ENCODE measurements around the gene CDPF1.

The CDPF1 gene

DNA sequence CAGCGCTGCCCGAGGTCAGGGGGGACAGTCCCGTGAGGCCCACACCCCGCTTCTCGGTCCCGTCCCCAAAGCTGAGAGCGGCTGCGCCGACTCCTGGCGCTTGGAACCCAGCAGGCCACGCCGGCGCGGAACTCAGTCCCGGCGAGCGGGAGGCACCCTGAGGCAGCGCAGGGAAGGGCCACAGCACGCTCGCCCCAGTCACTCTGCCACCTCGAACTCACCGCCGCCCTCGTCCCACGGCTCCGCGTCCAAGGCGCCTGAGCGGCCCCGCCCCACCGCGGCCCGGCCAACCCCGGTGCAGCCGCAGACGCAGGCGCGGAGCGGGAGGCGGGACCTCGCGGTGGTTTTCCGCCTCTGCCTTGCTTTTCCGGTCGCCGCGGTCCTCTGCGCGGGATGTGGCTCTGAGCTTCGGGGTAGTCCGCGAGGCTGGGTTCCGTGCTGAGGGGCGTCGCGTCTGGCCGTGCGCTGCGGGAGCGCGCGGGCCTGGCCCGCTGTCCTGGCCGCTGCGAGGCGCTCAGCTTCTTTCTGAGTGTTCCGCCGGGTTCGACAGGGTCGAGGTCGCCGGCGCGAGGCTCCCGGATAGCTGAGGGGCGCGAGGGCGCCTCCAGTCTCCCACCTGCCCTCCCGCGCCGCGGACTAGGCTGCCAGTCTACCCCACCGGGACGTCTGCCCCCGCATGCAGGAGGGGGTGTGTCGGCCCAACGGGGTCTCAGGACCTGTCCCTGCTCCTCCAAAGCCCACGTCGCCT, at the start of gene CDPF1:
Gene CDPF1 (minus strand): TSS at position 259 of the 748 bp plus-strand sequence. CDS start 2,009 bp downstream, outside the sequence.
- peak; percentile 79 to 91 (median 83) for DNase-seq

DNA sequence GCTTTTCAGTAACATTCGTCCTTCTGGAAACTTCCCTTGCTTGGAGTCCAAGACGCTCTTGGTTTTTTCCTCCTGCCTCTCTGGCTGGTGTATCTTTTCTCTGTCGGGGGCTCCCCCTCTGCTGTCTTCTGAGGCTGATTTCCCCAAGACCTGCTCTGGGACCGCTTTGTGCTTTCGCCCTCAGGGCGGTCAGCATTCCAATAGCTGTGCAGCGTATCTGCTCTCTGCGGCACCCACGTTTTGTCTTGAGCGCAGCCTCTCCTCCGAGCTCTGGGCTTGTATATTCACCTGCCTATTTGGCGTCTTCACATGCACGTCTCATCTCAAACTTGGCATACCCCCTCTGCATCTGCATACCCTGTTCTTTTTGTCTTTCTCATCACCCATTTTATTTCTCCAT, 49.0 kb upstream of the CDPF1 start:
- no peak for DNase-seq

GRCh38 chr22:46297151-46297812, 47.2 kb upstream of the CDPF1 start:
- DNase-seq: no peak

- DNase-seq: peak; percentile 91 to 95 (median 92)
Measured at GRCh38 chr22:46296257-46297150, 46.4 kb upstream of the CDPF1 start, which contains the start of gene GTSE1. Gene GTSE1 (plus strand): TSS chr22:46296870. CDS start chr22:46297401, 531 bp downstream.

GRCh38 chr22:46295277-46295971, 45.3 kb upstream of the CDPF1 start:
- no peak for DNase-seq

DNA sequence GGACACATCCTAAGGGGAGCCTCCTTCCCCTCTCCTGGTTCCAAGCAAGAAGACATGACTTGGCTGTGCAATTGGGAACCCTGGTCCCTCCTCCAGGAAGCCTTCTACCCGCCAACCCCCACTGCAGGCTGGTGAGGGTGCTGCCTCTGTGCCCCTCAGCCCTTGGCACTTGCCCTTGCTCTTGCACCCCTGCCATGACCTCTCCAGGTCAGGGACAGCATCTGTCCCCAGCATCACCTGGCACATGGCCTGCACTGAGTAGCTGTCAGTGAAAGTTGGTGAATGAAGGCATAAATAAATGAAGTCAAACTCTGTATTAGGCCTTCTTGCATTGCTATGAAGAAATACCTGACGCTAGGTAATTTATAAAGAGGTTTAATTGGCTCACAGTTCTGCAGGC, 44.7 kb upstream of the CDPF1 start:
- DNase-seq: no peak

DNA sequence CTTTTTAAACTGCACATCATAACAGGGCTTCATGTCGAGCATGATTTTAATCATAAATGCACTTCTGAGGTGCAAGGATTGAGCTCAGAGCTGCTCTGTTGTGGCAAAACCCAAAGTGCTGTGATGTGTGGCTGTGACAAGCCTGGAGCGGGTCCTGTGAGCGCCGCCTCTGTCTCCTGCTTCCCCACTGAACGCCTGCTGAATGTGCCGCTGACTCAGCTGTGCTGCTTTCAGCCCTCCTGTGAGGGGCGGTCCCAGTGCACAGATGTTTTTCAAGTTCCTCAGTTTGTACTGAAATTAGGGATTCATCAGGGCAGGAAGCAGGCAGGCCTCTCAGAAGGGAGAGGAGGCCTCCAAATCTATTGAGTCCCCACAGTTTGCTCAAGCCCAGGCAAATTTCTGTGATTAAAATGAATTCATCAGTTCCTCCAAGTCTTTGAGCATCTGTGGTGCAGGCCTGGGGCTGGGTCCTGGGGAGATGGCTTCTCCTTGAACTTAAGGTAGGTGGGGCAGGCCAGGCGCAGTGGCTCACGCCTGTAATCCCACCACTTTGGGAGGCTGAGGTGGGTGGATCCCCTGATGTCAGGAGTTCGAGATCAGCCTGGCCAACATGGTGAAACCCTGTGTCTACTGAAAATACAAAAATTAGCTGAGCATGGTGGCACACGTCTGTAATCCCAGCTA, 43.6 kb upstream of the CDPF1 start:
- no peak for DNase-seq

DNA sequence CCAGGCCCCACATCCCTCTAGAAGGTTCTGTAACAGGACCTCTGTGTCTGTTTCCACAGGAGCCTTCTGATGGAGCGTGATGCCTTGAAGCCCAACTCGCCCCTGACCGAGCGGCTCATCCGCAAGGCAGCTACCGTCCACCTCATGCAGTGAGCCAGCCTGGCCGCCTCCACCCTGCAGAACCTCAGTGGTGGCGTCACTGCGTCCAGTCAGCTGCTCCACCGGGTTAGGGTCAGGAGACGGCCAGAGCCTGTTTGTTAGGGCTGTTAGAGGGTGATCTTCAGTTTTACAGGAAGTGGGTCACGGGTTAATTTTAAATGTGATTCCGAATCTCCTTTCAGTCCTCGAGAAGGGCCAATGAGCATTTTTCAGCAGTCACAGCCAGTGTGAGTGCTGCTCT, 42.6 kb upstream of the CDPF1 start:
- no peak for DNase-seq

DNA sequence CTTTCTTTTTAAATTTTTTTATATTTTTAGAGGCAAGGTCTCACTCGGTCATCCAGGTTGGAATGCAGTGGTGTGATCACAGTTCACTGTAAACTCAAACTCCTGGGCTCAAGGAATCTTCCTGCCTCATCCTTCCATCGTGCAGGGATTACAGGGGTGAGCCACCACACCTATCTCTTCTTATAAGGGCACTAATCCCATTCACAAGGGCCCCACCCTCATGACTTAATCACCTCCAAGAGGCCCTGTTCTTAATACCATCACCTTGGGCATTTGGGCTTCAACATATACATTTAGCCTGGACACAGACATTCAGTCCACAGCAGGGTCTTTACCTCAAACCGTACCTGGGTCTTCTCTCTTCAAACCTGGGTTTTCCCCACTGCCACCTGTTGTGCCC, 42.1 kb upstream of the CDPF1 start:
- DNase-seq: no peak

- DNase-seq: no peak
Measured at GRCh38 chr22:46290843-46291785, 41.0 kb upstream of the CDPF1 start.

DNA sequence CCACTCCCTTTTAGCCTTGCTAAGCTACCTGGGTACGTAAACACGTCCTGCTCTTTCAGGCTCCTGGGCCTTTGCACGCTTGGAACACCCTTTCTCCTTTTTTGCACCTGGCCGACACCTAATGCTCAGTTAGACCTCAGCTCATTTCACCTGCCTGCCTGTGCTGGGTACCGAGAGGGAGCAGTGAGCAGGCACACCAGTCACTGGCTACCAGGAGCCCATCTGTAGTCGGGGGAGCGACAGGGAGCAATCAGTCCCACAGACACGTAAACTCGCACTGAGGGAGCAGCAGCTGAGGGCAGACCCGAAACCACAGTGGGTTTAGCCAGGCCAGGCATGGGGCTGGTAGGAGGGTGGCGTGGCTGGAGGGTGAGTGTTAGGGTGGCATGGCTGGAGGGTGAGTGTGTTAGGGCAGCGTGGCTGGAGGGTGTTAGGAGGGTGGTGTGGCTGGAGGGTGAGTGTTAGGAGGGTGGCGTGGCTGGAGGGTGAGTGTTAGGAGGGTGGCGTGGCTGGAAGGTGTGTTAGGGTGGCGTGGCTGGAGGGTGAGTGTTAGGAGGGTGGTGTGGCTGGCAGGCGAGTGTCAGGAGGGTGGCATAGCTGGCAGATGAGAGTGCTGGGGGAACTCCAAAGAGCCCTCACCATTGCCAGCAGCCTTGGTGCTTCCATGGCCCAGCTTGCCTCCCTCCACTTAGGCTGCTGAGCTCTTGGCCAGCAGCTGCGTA, 40.2 kb upstream of the CDPF1 start:
- DNase-seq: no peak

- DNase-seq: no peak
Measured at GRCh38 chr22:46289244-46289891, 39.3 kb upstream of the CDPF1 start.

GRCh38 chr22:46288846-46289243, 38.8 kb upstream of the CDPF1 start:
- no peak for DNase-seq

DNA sequence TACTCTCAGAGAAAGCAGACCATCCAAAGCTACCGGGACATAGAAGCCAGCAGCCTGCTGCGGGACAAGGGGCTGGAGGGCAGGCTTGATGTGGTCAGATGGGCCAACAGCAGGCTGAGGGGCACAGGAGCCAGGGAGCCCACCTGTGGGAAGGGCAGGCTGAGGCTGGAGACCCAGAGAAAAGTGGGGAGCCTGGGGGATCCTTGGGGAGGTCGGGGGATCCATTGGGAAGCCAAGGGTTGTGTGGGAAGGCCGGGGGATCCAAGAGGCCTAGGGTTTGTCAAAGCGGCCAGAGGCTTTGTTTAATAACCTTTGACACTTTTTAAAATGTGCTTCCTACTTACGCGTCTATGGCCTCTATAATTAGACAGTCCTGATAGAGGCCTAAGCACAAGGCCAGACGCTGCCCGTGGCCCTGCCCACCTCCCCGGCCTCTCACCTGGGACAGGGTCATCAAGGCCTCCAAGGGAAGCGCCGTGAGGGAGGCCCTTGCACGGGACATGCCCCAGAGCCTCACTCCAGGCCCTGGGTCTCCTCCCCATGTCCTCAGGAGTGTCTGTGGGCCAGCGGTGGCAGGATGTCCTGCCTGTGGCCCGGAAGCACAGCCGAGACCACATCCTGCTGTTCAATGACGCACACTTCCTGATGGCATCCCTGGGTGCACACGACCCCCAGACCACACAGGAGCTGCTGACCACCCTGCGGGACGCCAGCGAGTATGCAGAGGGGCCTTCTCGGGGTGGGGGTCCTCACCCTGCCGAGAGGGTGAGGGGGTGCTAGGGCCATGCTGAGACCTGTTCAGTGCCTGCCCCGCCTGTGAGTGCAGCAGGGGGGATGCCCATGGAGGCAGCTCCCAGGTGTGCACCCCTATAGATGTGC, 38.0 kb upstream of the CDPF1 start:
- no peak for DNase-seq

DNA sequence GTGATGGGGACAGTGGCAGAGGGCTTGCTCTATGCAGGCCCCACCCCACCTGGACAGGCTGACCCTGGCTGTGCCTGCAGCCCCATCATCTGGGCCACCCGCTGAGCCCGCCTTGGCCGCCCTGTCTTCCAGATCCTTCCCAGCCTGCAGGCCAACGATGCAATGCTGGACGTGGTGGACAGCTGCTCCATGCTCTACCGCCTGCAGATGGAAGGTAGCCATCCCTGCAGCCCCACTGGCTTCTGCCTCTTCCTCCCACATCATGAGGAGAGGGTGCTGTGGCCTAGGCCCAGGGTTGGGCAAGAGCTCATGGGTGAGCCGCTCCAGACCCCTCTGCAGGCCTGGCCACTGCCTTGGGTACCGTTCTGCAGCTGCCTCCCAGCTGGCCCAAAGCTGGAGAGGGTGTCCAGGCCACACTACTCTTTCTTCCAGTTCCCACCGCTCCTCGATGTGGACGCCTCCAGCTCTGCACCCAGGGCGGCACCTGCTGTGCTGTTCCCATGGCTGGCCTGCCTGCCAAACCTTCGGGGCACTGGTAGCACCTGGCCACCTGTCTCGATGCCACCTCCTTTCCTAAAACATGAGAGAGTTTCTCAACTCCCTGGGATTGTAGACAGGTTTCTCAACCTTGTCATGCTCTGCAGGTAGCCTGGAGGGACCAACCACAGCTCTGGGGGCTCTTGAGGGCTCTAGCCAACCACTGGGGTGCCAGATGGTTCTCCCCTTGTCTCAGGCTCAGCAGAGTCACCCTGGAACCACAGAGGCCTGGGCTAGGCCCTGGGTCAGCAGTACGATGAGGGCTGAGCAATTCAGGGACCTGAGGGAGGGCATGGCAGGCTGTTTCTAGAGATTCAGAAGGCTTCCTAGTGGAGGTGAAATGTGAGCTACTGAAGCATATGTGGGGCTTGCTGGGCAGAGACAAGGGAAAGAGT, 37.1 kb upstream of the CDPF1 start:
- DNase-seq: no peak

- DNase-seq: no peak
Measured at GRCh38 chr22:46286006-46286405, 35.9 kb upstream of the CDPF1 start.

DNA sequence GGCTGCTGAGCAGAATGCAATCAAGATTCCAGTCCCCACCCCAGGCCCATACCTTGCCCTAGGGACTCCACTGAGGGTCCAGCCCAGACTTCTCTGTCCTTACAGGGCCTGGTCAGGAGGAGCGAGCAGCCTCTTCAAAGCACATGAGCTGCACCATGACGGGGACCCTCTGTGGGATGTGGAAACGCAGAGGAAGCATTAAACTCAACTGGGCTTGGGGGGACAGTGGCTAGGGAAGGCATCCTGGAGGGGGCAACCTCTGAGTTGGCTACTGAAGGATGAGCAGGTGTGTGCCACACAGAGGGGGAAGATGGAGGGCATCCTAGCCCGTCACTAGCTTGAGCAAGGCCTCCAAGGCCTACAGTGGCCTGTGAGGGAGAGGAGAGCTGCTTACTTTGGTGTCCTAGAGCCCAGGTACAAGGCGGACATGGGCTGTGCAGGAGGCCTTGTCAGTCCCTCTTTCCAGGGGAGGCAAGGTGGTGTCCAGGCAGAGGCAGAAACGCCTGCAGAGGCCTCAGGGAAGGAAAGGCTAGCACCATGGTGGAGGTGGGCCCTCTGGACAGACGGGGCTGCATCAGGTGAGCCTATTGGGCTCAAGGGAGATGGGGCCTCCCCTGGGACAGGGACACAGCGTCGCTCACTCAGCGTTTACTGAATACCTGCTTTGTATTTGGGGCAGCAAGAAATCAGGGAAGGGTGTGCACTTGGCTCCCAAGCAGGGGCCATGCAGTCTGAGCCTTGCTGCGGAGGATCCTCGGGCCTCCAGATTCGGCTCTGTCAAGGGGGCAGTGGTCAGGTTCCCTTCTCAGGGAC, 32.0 kb upstream of the CDPF1 start:
- no peak for DNase-seq
